HCT116 (cell line): ENCODE measurements around the gene SLITRK2. TPM values are rescaled to one million over a fixed set of nuclear protein-coding genes. Genes with fewer than 3 reads are reported as not detected.

Experiments
- ATAC-seq: fragments of 200-7000 bp; cut with Tn5 transposase; 2 replicates; pipeline ENCODE4 v1.9.1; 2020; ENCODE audit warnings: mild to moderate bottlenecking, moderate library complexity
- BruUV-seq: library from RNA; stranded (reverse); fragments of 400-500 nt; replicated peaks from 2 replicates; lab custom pipeline; 2021; lab: Mats Ljungman, UMichigan
- CTCF ChIA-PET: fragments of 300-600 bp; sonication (Branson Sonifier 250); formaldehyde crosslinking; loops from one replicate; lab custom pipeline; 2021; ENCODE audit warnings: antibody characterized with exemption; lab: Charles Lee
- POLR2A ChIA-PET: fragments of 300-600, 350-600 bp; sonication (Branson Sonifier 250); formaldehyde crosslinking; loops from one replicate; lab custom pipeline; 2021; ENCODE audit warnings: antibody characterized with exemption; lab: Charles Lee
- RAD21 ChIA-PET, 2 experiments: fragments of 300-600 bp; sonication (Branson Sonifier 250); formaldehyde crosslinking; loops; one replicate each; lab custom pipeline; 2023; ENCODE audit warnings: low total read pairs in 2 of 2; ENCODE audit not compliant: uncharacterized antibody in 2 of 2, unreplicated experiment in 2 of 2, low non-redundant PET in 1 of 2; lab: Charles Lee
- DNase-seq: peaks from one replicate; pipeline ENCODE4 v3.0.0-alpha.2; 2010; ENCODE audit warnings: low read depth, low spot score
- H2AFZ ChIP-seq: fragments of 200-600 bp; shearing (Covaris generic), sonication (generic); 2 replicates; pipeline ENCODE4 v1.6.1; 2017; ENCODE audit warnings: low read depth, mixed run types, mixed read lengths, antibody characterized with exemption, low read length; ENCODE audit not compliant: poor library complexity, severe bottlenecking
- H3K27ac ChIP-seq: 2 replicates; pipeline ENCODE4 v1.5.1; 2012; ENCODE audit warnings: low read depth, low read length
- H3K27me3 ChIP-seq: fragments of 200-600 bp; sonication (generic); 2 replicates; pipeline ENCODE4 v1.6.1; 2016; ENCODE audit warnings: mixed run types, low read length, mixed read lengths; ENCODE audit not compliant: insufficient read depth
- H3K36me3 ChIP-seq, 2 experiments: fragments of 200-500 bp in 1 of 2; fragments of 200-600 bp in 1 of 2; sonication (Bioruptor generic) in 1 of 2; sonication (generic) in 1 of 2; 2 replicates each; pipeline versions ENCODE4 v1.5.1 to v1.6.1; 2014 to 2016; ENCODE audit warnings: low read length in 2 of 2, inconsistent platforms in 1 of 2, mixed read lengths in 1 of 2, mixed run types in 1 of 2; ENCODE audit not compliant: insufficient read depth in 2 of 2, control insufficient read depth in 1 of 2
- H3K4me1 ChIP-seq, 2 experiments: fragments of 200-600 bp in 1 of 2; sonication (generic) in 1 of 2; 2 replicates each; pipeline versions ENCODE4 v1.5.1 to v1.6.1; 2012 to 2017; ENCODE audit warnings: low read length in 2 of 2, inconsistent platforms in 1 of 2, mild to moderate bottlenecking in 1 of 2, mixed read lengths in 1 of 2, mixed run types in 1 of 2, moderate library complexity in 1 of 2; ENCODE audit not compliant: insufficient read depth in 2 of 2, control insufficient read depth in 1 of 2
- H3K4me2 ChIP-seq: fragments of 200-600 bp; sonication (generic); 2 replicates; pipeline ENCODE4 v1.6.1; 2017; ENCODE audit warnings: mixed run types, low read length, mixed read lengths
- H3K4me3 ChIP-seq, 2 experiments: fragments of 200-600 bp in 1 of 2; sonication (generic) in 1 of 2; replicated peaks in 1 of 2; 2 replicates each; pipeline ENCODE4 v1.5.1; 2011 to 2016; ENCODE audit warnings: low read length in 2 of 2, control low read depth in 1 of 2, low read depth in 1 of 2, mild to moderate bottlenecking in 1 of 2, mixed read lengths in 1 of 2, mixed run types in 1 of 2
- H3K79me2 ChIP-seq: fragments of 200-600 bp; sonication (generic); 2 replicates; pipeline ENCODE4 v1.6.1; 2017; ENCODE audit warnings: mild to moderate bottlenecking, mixed run types, low read length, moderate library complexity, mixed read lengths; ENCODE audit not compliant: insufficient read depth
- H3K9ac ChIP-seq: fragments of 200-600 bp; sonication (generic); 2 replicates; pipeline ENCODE4 v1.6.1; 2016; ENCODE audit warnings: low read length, mixed read lengths
- H3K9me2 ChIP-seq: fragments of 200-600 bp; sonication (generic), shearing (Covaris generic); 2 replicates; pipeline ENCODE4 v1.6.1; 2017; ENCODE audit warnings: mixed run types, mild to moderate bottlenecking, moderate library complexity; ENCODE audit not compliant: insufficient read depth
- H3K9me3 ChIP-seq, 2 experiments: fragments of 200-500 bp in 1 of 2; fragments of 200-600 bp in 1 of 2; sonication (Bioruptor generic) in 1 of 2; sonication (generic) in 1 of 2; 2 replicates each; pipeline ENCODE4 v1.6.1; 2014 to 2017; ENCODE audit warnings: low read length in 2 of 2, mixed read lengths in 2 of 2, inconsistent platforms in 1 of 2, low read depth in 1 of 2, mild to moderate bottlenecking in 1 of 2, mixed run types in 1 of 2, moderate library complexity in 1 of 2; ENCODE audit not compliant: control insufficient read depth in 1 of 2, insufficient read depth in 1 of 2
- H4K20me1 ChIP-seq: fragments of 200-600 bp; sonication (generic), shearing (Covaris generic); 2 replicates; pipeline ENCODE4 v1.6.1; 2017; ENCODE audit warnings: mixed run types, mild to moderate bottlenecking, moderate library complexity; ENCODE audit not compliant: insufficient read depth
- ATF3 ChIP-seq: IDR thresholded peaks from 2 replicates; pipeline ENCODE4 v1.6.1; 2012
- CBX3 ChIP-seq: IDR thresholded peaks from 2 replicates; pipeline ENCODE4 v1.6.1; 2012; ENCODE audit warnings: low read depth
- CEBPB ChIP-seq: IDR thresholded peaks from 2 replicates; pipeline ENCODE4 v1.6.1; 2012; ENCODE audit warnings: low read depth
- CTCF ChIP-seq, 3 experiments: fragments of 200-600 bp in 1 of 3; sonication (generic) in 1 of 3; IDR thresholded peaks in 2 of 3; conservative IDR thresholded peaks in 1 of 3; 2 replicates each; pipeline ENCODE4 v1.5.1; 2012 to 2017; ENCODE audit warnings: low read depth in 2 of 3, low read length in 2 of 3, antibody characterized with exemption in 1 of 3, borderline replicate concordance in 1 of 3, control low read depth in 1 of 3, mild to moderate bottlenecking in 1 of 3, mixed read lengths in 1 of 3, mixed run types in 1 of 3, moderate library complexity in 1 of 3; ENCODE audit not compliant: insufficient read depth in 1 of 3
- EGR1 ChIP-seq: IDR thresholded peaks from 2 replicates; pipeline ENCODE4 v1.6.1; 2012; ENCODE audit warnings: low read depth
- ELF1 ChIP-seq: IDR thresholded peaks from 2 replicates; pipeline ENCODE4 v1.6.1; 2012; ENCODE audit warnings: low read depth, borderline replicate concordance
- EZH2phosphoT487 ChIP-seq: fragments of 200-600 bp; IDR thresholded peaks from 2 replicates; pipeline ENCODE4 v1.6.1; 2018; ENCODE audit warnings: antibody characterized with exemption, borderline replicate concordance
- FOSL1 ChIP-seq: IDR thresholded peaks from 2 replicates; pipeline ENCODE4 v1.6.1; 2012; ENCODE audit warnings: low read depth
- MAX ChIP-seq: IDR thresholded peaks from 2 replicates; pipeline ENCODE4 v1.6.1; 2012
- POLR2A ChIP-seq: IDR thresholded peaks from 2 replicates; pipeline ENCODE4 v1.7.0; 2011; ENCODE audit warnings: borderline replicate concordance; ENCODE audit not compliant: insufficient read depth, insufficient read length; ENCODE audit errors: extremely low read depth
- POLR2AphosphoS5 ChIP-seq: IDR thresholded peaks from 2 replicates; pipeline ENCODE4 v1.6.1; 2011; ENCODE audit warnings: mild to moderate bottlenecking, low read depth, low read length, moderate library complexity
- REST ChIP-seq: IDR thresholded peaks from 2 replicates; pipeline ENCODE4 v1.6.1; 2012; ENCODE audit warnings: low read depth
- SIN3A ChIP-seq: IDR thresholded peaks from 2 replicates; pipeline ENCODE4 v1.6.1; 2012; ENCODE audit warnings: low read depth
- SP1 ChIP-seq: IDR thresholded peaks from 2 replicates; pipeline ENCODE4 v1.6.1; 2012; ENCODE audit warnings: low read depth
- SRF ChIP-seq: IDR thresholded peaks from 2 replicates; pipeline ENCODE4 v1.6.1; 2012; ENCODE audit warnings: low read depth
- YY1 ChIP-seq: IDR thresholded peaks from 2 replicates; pipeline ENCODE4 v1.6.1; 2011; ENCODE audit warnings: low read length, low read depth, moderate library complexity, mild to moderate bottlenecking; ENCODE audit not compliant: insufficient replicate concordance; ENCODE audit errors: extremely low read depth
- ZBTB33 ChIP-seq: IDR thresholded peaks from 2 replicates; pipeline ENCODE4 v1.6.1; 2011; ENCODE audit warnings: mild to moderate bottlenecking, low read length, moderate library complexity; ENCODE audit not compliant: insufficient replicate concordance; ENCODE audit errors: extremely low read depth
- ZFX ChIP-seq: fragments of 450-650 bp; IDR thresholded peaks from 2 replicates; pipeline ENCODE4 v1.6.1; 2017
- intact Hi-C: fragments of 100-400 bp; cut with micrococcal nuclease; formaldehyde crosslinking; loops from 2 replicates; pipeline ENCODE4 v1.10.0; 2022
- total RNA-seq: library from RNA; stranded (reverse); gene quantifications from one replicate; pipeline ENCODE4 v1.2.1, GENCODE V29; 2021; ENCODE audit not compliant: unreplicated experiment

The SLITRK2 gene
- total RNA-seq, 1 experiment from 2014 or later: not detected

GRCh38 chrX:145848448-145848847 is 30.8 kb downstream of the SLITRK2 start:
- H3K79me2 ChIP-seq: no peaks in the 10 kb centered on the region
- ATAC-seq (no peak), DNase-seq (no peak)
- no peaks in the 10 kb centered on the region for H3K9me2 ChIP-seq
- H3K4me1 ChIP-seq: no peaks in the 10 kb centered on the region
- TF ChIP-seq SP1 (no peak), REST (no peak), ZFX (no peak), EZH2phosphoT487 (no peak), YY1 (no peak), CTCF (IDR thresholded peaks at IDR 0.05 in 2 of 3, conservative IDR thresholded peaks at IDR 0.05 in 1 of 3; ENCODE audit: borderline replicate concordance in 1 of 3, insufficient read depth in 1 of 3, low read depth in 2 of 3, low read length in 2 of 3) (no peak), CEBPB (no peak), ATF3 (no peak), MAX (no peak), SRF (no peak), ZBTB33 (no peak), CBX3 (no peak), FOSL1 (no peak), EGR1 (no peak), POLR2AphosphoS5 (no peak), ELF1 (no peak), SIN3A (no peak), POLR2A (no peak)
- H2AFZ ChIP-seq: no peak overlapping the region
- RAD21 ChIA-PET: no interaction called here
- no peaks in the 10 kb centered on the region for H4K20me1 ChIP-seq
- intact Hi-C loops: no loop called here
- no peaks in the 10 kb centered on the region; a peak in 1 of 4 replicates for H3K9me3 ChIP-seq
- POLR2A ChIA-PET: no interaction called here
- no peak overlapping the region for H3K9ac ChIP-seq
- H3K27me3 ChIP-seq: no peaks in the 10 kb centered on the region
- no TSS peak for BruUV-seq
- CTCF ChIA-PET: no interaction called here
- H3K4me3 ChIP-seq: no peak overlapping the region
- H3K36me3 ChIP-seq: no peaks in the 10 kb centered on the region
- H3K4me2 ChIP-seq: no peak overlapping the region
- no peak overlapping the region for H3K27ac ChIP-seq
